Aorta (tissue), 5 donors: ENCODE data around the gene GPRC5C. TPM values are rescaled to one million over a fixed set of nuclear protein-coding genes. Genes with fewer than 3 reads are reported as not detected.

Experiments used
- ATAC-seq: fragments of 200-7000 bp; cut with Tn5 transposase; one replicate; pipeline ENCODE4 v1.9.1; 2022; ENCODE audit warnings: moderate library complexity; ENCODE audit not compliant: low FRiP score
- DNase-seq, 2 donors: peaks; one replicate each; pipeline ENCODE4 v3.0.0-alpha.2; 2020
- H3K27ac ChIP-seq, 2 donors: one replicate each; pipeline ENCODE4 v1.5.1; 2013; ENCODE audit warnings: low read length in 2 of 2, mild to moderate bottlenecking in 2 of 2, moderate library complexity in 2 of 2, control low read depth in 1 of 2, inconsistent platforms in 1 of 2, low read depth in 1 of 2
- H3K27me3 ChIP-seq, 2 donors: one replicate each; pipeline ENCODE4 v1.6.1; 2013; ENCODE audit warnings: control low read depth in 1 of 2, low read length in 1 of 2, mild to moderate bottlenecking in 1 of 2, moderate library complexity in 1 of 2; ENCODE audit not compliant: insufficient read depth in 2 of 2, control insufficient read depth in 1 of 2
- H3K36me3 ChIP-seq, 2 donors: one replicate each; pipeline ENCODE4 v1.6.1; 2013; ENCODE audit warnings: control low read depth in 1 of 2, low read length in 1 of 2, mild to moderate bottlenecking in 1 of 2; ENCODE audit not compliant: insufficient read depth in 2 of 2, control insufficient read depth in 1 of 2
- H3K4me1 ChIP-seq, 2 donors: one replicate each; pipeline ENCODE4 v1.6.1; 2013; ENCODE audit warnings: low read length in 2 of 2, control low read depth in 1 of 2, mild to moderate bottlenecking in 1 of 2, moderate library complexity in 1 of 2; ENCODE audit not compliant: insufficient read depth in 2 of 2, control insufficient read depth in 1 of 2
- H3K4me3 ChIP-seq, 2 donors: one replicate each; pipeline ENCODE4 v1.5.1; 2013; ENCODE audit warnings: low read length in 2 of 2, control low read depth in 1 of 2, mild to moderate bottlenecking in 1 of 2
- H3K9me3 ChIP-seq: one replicate; pipeline ENCODE4 v1.6.1; 2013; ENCODE audit warnings: mild to moderate bottlenecking, low read length; ENCODE audit not compliant: control insufficient read depth
- WGBS, 2 donors: extraction: QIAGEN DNeasy Blood & Tissue Kit; methylation state at CpG; one replicate each; pipeline ENCODE4 v1.1.7; 2013; 5-methylcytosine and 5-hydroxymethylcytosine counted together
- intact Hi-C, 2 donors: fragments of 100-400 bp; cut with DNase I; formaldehyde crosslinking; loops; one replicate each; pipeline versions ENCODE4 v1.14.2 to v1.15.0; 2022
- polyA plus RNA-seq, 2 donors: library from polyadenylated mRNA; stranded (reverse); fragments of 200-250 nt; gene quantifications; one replicate each; pipeline ENCODE4 v1.2.3, GENCODE V29; 2013
- total RNA-seq, 2 donors: library from RNA; stranded (reverse); fragmentation: NEBNext Ultra II Directional; extraction: Animal tissue kit (Norgen Biotek cat#: 25700); gene quantifications; one replicate each; pipeline ENCODE4 v1.2.1, GENCODE V29; 2021
- donor health status: healthy with polysubstance abuse.
- donor health status: Bipolar disorder and iron deficiency.
- donor health status: DM: no; HTN: no; CAD: no.
- donor health status: DM: no; HTN: no; CAD: no.
- donor health status: DM: yes; HTN: yes; CAD: no.

The GPRC5C gene
- total and polyA plus RNA-seq, 4 donors: 31.6 to 59.4 (median 47.7) TPM

GRCh38 chr17:74435775-74436359 lies 4.0 kb downstream of the GPRC5C start:
- ATAC-seq (no peak), DNase-seq (no peak)
- Histone ChIP-seq H3K4me3 (no peak overlapping the region), H3K36me3 (peaks cover 0 to 3% of the 10 kb centered on the region in 2 donors), H3K9me3 (no peaks in the 10 kb centered on the region), H3K4me1 (no peaks in the 10 kb centered on the region), H3K27ac (no peak overlapping the region), H3K27me3 (no peaks in the 10 kb centered on the region)
- intact Hi-C loops: no loop called here
- 57 to 62% methylated on average over 5 of the region's 5 CpGs for WGBS, 2 donors

GRCh38 chr17:74437702-74438101 lies 5.8 kb downstream of the GPRC5C start:
- no peak for ATAC-seq

GRCh38 chr17:74439691-74440567 lies 8.0 kb downstream of the GPRC5C start:
- ATAC-seq: no peak
- WGBS, 2 donors: 90 to 95% methylated on average over 27 to 31 of the region's 31 CpGs
- Histone ChIP-seq H3K9me3 (no peaks in the 10 kb centered on the region), H3K4me1 (no peaks in the 10 kb centered on the region), H3K27me3 (no peaks in the 10 kb centered on the region), H3K27ac (no peak overlapping the region), H3K36me3 (peaks cover 0 to 3% of the 10 kb centered on the region in 2 donors), H3K4me3 (no peak overlapping the region)
- intact Hi-C loops: loop anchor here in 1 of 2 donors (10.0 kb wide), 1 partner anchor 1145 kb away; no protein-coding TSS in a partner anchor
- no peak for DNase-seq

More at GRCh38 chr17:74437702-74438101, 5.8 kb downstream of the GPRC5C start:
- Histone ChIP-seq H3K9me3 (no peaks in the 10 kb centered on the region), H3K27me3 (no peaks in the 10 kb centered on the region), H3K36me3 (peaks cover 0 to 3% of the 10 kb centered on the region in 2 donors), H3K27ac (no peak overlapping the region), H3K4me1 (no peaks in the 10 kb centered on the region), H3K4me3 (no peak overlapping the region)
- intact Hi-C loops: no loop called here
- WGBS, 2 donors: 86 to 92% methylated on average over 3 of the region's 3 CpGs
- no peak for DNase-seq

- intact Hi-C loops: loop anchor here in 1 of 2 donors (10.0 kb wide), 1 partner anchor 1147 kb away; no protein-coding TSS in a partner anchor
- Histone ChIP-seq H3K36me3 (peaks cover 0 to 3% of the 10 kb centered on the region in 2 donors), H3K27ac (no peak overlapping the region), H3K4me1 (peaks cover 0 to 1% of the 10 kb centered on the region in 2 donors), H3K9me3 (no peaks in the 10 kb centered on the region), H3K4me3 (no peak overlapping the region), H3K27me3 (no peaks in the 10 kb centered on the region)
- ATAC-seq: no peak
- WGBS, 2 donors: 89 to 92% methylated on average over 7 of the region's 7 CpGs
- no peak for DNase-seq
Observed at GRCh38 chr17:74441537-74441936, 9.6 kb downstream of the GPRC5C start.

GRCh38 chr17:74442291-74442669 lies 10.4 kb downstream of the GPRC5C start:
- intact Hi-C loops: loop anchor here in 1 of 2 donors (10.0 kb wide), 1 partner anchor 1147 kb away; no protein-coding TSS in a partner anchor
- Histone ChIP-seq H3K4me1 (peaks cover 0 to 1% of the 10 kb centered on the region in 2 donors), H3K27me3 (no peaks in the 10 kb centered on the region), H3K36me3 (peaks cover 0 to 3% of the 10 kb centered on the region in 2 donors), H3K9me3 (no peaks in the 10 kb centered on the region), H3K4me3 (no peak overlapping the region), H3K27ac (peak overlapping the region; percentile 35 to 49)
- 83 to 86% methylated on average over 6 of the region's 6 CpGs for WGBS, 2 donors
- ATAC-seq (no peak), DNase-seq (no peak)

GRCh38 chr17:74442670-74443515 lies 11.0 kb downstream of the GPRC5C start:
- peak; percentile 90 to 93 for DNase-seq
- intact Hi-C loops: loop anchor here in 1 of 2 donors (10.0 kb wide), 1 partner anchor 1148 kb away; no protein-coding TSS in a partner anchor

GRCh38 chr17:74443516-74444296 lies 11.8 kb downstream of the GPRC5C start:
- H3K4me1 ChIP-seq: peaks cover 0 to 1% of the 10 kb centered on the region in 2 donors
- no peak for DNase-seq
- ATAC-seq: no peak
- no peaks in the 10 kb centered on the region for H3K27me3 ChIP-seq
- H3K27ac ChIP-seq: peak overlapping the region in 1 of 2 donors; percentile 60
- H3K9me3 ChIP-seq: no peaks in the 10 kb centered on the region
- no peak overlapping the region for H3K4me3 ChIP-seq
- peaks cover 0 to 3% of the 10 kb centered on the region in 2 donors for H3K36me3 ChIP-seq
- intact Hi-C loops: loop anchor here in 1 of 2 donors (10.0 kb wide), 1 partner anchor 1149 kb away; no protein-coding TSS in a partner anchor
- 73 to 74% methylated on average over 8 of the region's 8 CpGs for WGBS, 2 donors

More at GRCh38 chr17:74442670-74443515, 11.0 kb downstream of the GPRC5C start:
- H3K36me3 ChIP-seq: peaks cover 0 to 3% of the 10 kb centered on the region in 2 donors
- WGBS, 2 donors: 5 to 6% methylated on average over 28 of the region's 28 CpGs
- ATAC-seq: peak; percentile 64
- peak overlapping the region; percentile 35 to 60 for H3K27ac ChIP-seq
- no peaks in the 10 kb centered on the region for H3K9me3 ChIP-seq
- no peaks in the 10 kb centered on the region for H3K27me3 ChIP-seq
- H3K4me1 ChIP-seq: peaks cover 0 to 1% of the 10 kb centered on the region in 2 donors
- no peak overlapping the region for H3K4me3 ChIP-seq
